IMR-90 (cell line): ENCODE results near the gene KIFC3.

Source experiments
- BHLHE40 ChIP-seq: fragments of 150-350 bp; IDR thresholded peaks from 2 replicates; pipeline ENCODE4 v1.6.1; 2016; ENCODE audit warnings: mild to moderate bottlenecking, low read depth, low read length
- CEBPB ChIP-seq: IDR thresholded peaks from 2 replicates; pipeline ENCODE4 v1.6.1; 2012; ENCODE audit warnings: low read depth, low read length, improper control_type of control experiment
- FOS ChIP-seq: fragments of 150-350 bp; IDR thresholded peaks from 2 replicates; pipeline ENCODE4 v1.6.1; 2016; ENCODE audit warnings: low read depth, low read length
- MAZ ChIP-seq: IDR thresholded peaks from 2 replicates; pipeline ENCODE4 v1.6.1; 2012; ENCODE audit warnings: low read depth, mild to moderate bottlenecking, low read length, improper control_type of control experiment, moderate library complexity, borderline replicate concordance
- POLR2A ChIP-seq: IDR thresholded peaks from 2 replicates; pipeline ENCODE4 v1.6.1; 2012; ENCODE audit warnings: mild to moderate bottlenecking, low read depth, low read length
- RFX5 ChIP-seq: IDR thresholded peaks from 2 replicates; pipeline ENCODE4 v1.8.0; 2012; ENCODE audit warnings: low read depth, mild to moderate bottlenecking, low read length, moderate library complexity
- SMC3 ChIP-seq: fragments of 150-350 bp; IDR thresholded peaks from 2 replicates; pipeline ENCODE4 v1.6.1; 2016; ENCODE audit warnings: low read depth, mild to moderate bottlenecking, antibody characterized with exemption, low read length, moderate library complexity
- TF ChIP-seq, protein P1 (sequence below): conservative IDR thresholded peaks from 2 replicates; pipeline ENCODE4 v1.5.1; 2012; ENCODE audit warnings: mild to moderate bottlenecking, low read depth, low read length, improper control_type of control experiment
- TF ChIP-seq, protein P2 (sequence below): fragments of 150-350 bp; IDR thresholded peaks from 2 replicates; pipeline ENCODE4 v1.6.1; 2017; ENCODE audit warnings: mild to moderate bottlenecking, antibody characterized with exemption, low read length, low read depth

DNA sequence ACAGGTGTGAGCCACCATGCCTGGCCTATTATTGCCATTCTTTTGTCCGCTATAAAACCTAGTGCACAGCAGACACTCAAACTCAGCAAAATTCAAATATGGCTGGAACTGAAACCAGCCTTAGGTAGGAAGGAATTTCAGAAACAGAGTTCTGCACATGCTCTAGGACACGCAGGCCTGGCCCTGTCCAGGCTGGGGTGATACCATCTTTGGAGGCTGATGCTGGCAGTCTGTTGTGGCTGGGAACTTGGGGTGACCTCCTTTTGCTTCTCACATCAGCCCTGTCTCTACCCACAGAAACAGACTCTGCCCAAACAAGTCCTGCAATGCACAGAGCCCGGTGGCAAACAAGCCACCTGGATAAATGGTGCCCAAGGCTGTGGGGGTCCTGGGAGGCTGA is 12.6 kb upstream of the KIFC3 start:
- no peak for TF ChIP-seq RFX5
- no peak for TF ChIP-seq BHLHE40
- TF ChIP-seq, protein P1, sequence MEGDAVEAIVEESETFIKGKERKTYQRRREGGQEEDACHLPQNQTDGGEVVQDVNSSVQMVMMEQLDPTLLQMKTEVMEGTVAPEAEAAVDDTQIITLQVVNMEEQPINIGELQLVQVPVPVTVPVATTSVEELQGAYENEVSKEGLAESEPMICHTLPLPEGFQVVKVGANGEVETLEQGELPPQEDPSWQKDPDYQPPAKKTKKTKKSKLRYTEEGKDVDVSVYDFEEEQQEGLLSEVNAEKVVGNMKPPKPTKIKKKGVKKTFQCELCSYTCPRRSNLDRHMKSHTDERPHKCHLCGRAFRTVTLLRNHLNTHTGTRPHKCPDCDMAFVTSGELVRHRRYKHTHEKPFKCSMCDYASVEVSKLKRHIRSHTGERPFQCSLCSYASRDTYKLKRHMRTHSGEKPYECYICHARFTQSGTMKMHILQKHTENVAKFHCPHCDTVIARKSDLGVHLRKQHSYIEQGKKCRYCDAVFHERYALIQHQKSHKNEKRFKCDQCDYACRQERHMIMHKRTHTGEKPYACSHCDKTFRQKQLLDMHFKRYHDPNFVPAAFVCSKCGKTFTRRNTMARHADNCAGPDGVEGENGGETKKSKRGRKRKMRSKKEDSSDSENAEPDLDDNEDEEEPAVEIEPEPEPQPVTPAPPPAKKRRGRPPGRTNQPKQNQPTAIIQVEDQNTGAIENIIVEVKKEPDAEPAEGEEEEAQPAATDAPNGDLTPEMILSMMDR, result no peak
- no peak for TF ChIP-seq POLR2A
- no peak for TF ChIP-seq CEBPB
- no peak for TF ChIP-seq MAZ
- TF ChIP-seq, protein P2, sequence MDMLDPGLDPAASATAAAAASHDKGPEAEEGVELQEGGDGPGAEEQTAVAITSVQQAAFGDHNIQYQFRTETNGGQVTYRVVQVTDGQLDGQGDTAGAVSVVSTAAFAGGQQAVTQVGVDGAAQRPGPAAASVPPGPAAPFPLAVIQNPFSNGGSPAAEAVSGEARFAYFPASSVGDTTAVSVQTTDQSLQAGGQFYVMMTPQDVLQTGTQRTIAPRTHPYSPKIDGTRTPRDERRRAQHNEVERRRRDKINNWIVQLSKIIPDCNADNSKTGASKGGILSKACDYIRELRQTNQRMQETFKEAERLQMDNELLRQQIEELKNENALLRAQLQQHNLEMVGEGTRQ, result no peak
- no peak for TF ChIP-seq SMC3
- no peak for TF ChIP-seq FOS
